ENCODE results near the gene MVK.

The MVK gene

GRCh38 chr12:109538191-109538863, 35.3 kb upstream of the MVK start:
- in situ Hi-C loops (cut with MboI; ENCODE audit: low sequenced_read_pairs), result no loop called here
- H3K4me3 ChIP-seq, result no peak overlapping the region
- no peaks in the 10 kb centered on the region for H3K9me3 ChIP-seq
- no peaks in the 10 kb centered on the region for H3K36me3 ChIP-seq (replicated peaks)
- no peaks in the 10 kb centered on the region for H3K4me1 ChIP-seq
- no peaks in the 10 kb centered on the region for H3K27me3 ChIP-seq (ENCODE audit: low read depth)
- no peak for DNase-seq (ENCODE audit: low spot score in 2 of 2)

GRCh38 chr12:109539508-109539907, 34.1 kb upstream of the MVK start:
- no peak for DNase-seq (ENCODE audit: low spot score in 2 of 2)
- in situ Hi-C loops (cut with MboI; ENCODE audit: low sequenced_read_pairs), result no loop called here
- Histone ChIP-seq H3K4me1 (no peaks in the 10 kb centered on the region), H3K4me3 (no peak overlapping the region), H3K9me3 (no peaks in the 10 kb centered on the region), H3K27me3 (ENCODE audit: low read depth) (no peaks in the 10 kb centered on the region), H3K36me3 (replicated peaks) (no peaks in the 10 kb centered on the region)

- DNase-seq (ENCODE audit: low spot score in 2 of 2), result no peak
- in situ Hi-C loops (cut with MboI; ENCODE audit: low sequenced_read_pairs), result no loop called here
Measured at GRCh38 chr12:109540526-109541412, 32.8 kb upstream of the MVK start.

GRCh38 chr12:109541413-109541726, 32.2 kb upstream of the MVK start:
- Histone ChIP-seq H3K4me3 (no peak overlapping the region), H3K4me1 (no peaks in the 10 kb centered on the region), H3K27me3 (ENCODE audit: low read depth) (no peaks in the 10 kb centered on the region), H3K9me3 (no peaks in the 10 kb centered on the region), H3K36me3 (replicated peaks) (no peaks in the 10 kb centered on the region)
- in situ Hi-C loops (cut with MboI; ENCODE audit: low sequenced_read_pairs), result no loop called here
- no peak for DNase-seq (ENCODE audit: low spot score in 2 of 2)

More at GRCh38 chr12:109540526-109541412, 32.8 kb upstream of the MVK start:
- no peaks in the 10 kb centered on the region for H3K4me1 ChIP-seq
- H3K4me3 ChIP-seq, result no peak overlapping the region
- no peaks in the 10 kb centered on the region for H3K27me3 ChIP-seq (ENCODE audit: low read depth)
- no peaks in the 10 kb centered on the region for H3K36me3 ChIP-seq (replicated peaks)
- H3K9me3 ChIP-seq, result no peaks in the 10 kb centered on the region

GRCh38 chr12:109542014-109542413, 31.6 kb upstream of the MVK start:
- in situ Hi-C loops (cut with MboI; ENCODE audit: low sequenced_read_pairs), result no loop called here
- Histone ChIP-seq H3K4me1 (no peaks in the 10 kb centered on the region), H3K4me3 (no peak overlapping the region), H3K9me3 (no peaks in the 10 kb centered on the region), H3K36me3 (replicated peaks) (no peaks in the 10 kb centered on the region), H3K27me3 (ENCODE audit: low read depth) (no peaks in the 10 kb centered on the region)
- DNase-seq (ENCODE audit: low spot score in 2 of 2), result no peak

- Histone ChIP-seq H3K36me3 (replicated peaks) (no peaks in the 10 kb centered on the region), H3K9me3 (no peaks in the 10 kb centered on the region), H3K4me1 (no peaks in the 10 kb centered on the region), H3K4me3 (no peak overlapping the region), H3K27me3 (ENCODE audit: low read depth) (peaks cover under 1% of the 10 kb centered on the region; the same call in 1 of the 2 replicates)
- in situ Hi-C loops (cut with MboI; ENCODE audit: low sequenced_read_pairs), result no loop called here
- no peak for DNase-seq (ENCODE audit: low spot score in 2 of 2)
Measured at GRCh38 chr12:109542876-109543275, 30.7 kb upstream of the MVK start.

- Histone ChIP-seq H3K4me1 (no peaks in the 10 kb centered on the region), H3K9me3 (no peaks in the 10 kb centered on the region), H3K27me3 (ENCODE audit: low read depth) (peaks cover 20% of the 10 kb centered on the region), H3K36me3 (replicated peaks) (no peaks in the 10 kb centered on the region), H3K4me3 (no peak overlapping the region)
- in situ Hi-C loops (cut with MboI; ENCODE audit: low sequenced_read_pairs), result no loop called here
- DNase-seq (ENCODE audit: low spot score in 2 of 2), result no peak
Measured at GRCh38 chr12:109544955-109545531, 28.6 kb upstream of the MVK start.

- in situ Hi-C loops (cut with MboI; ENCODE audit: low sequenced_read_pairs), result no loop called here
- Histone ChIP-seq H3K27me3 (ENCODE audit: low read depth) (peaks cover 27% of the 10 kb centered on the region), H3K9me3 (no peaks in the 10 kb centered on the region), H3K4me1 (no peaks in the 10 kb centered on the region), H3K36me3 (replicated peaks) (no peaks in the 10 kb centered on the region), H3K4me3 (no peak overlapping the region)
- DNase-seq (ENCODE audit: low spot score in 2 of 2), result no peak
Measured at GRCh38 chr12:109545826-109546225, 27.8 kb upstream of the MVK start.

- Histone ChIP-seq H3K36me3 (replicated peaks) (no peaks in the 10 kb centered on the region), H3K27me3 (ENCODE audit: low read depth) (peaks cover 34% of the 10 kb centered on the region), H3K4me1 (no peaks in the 10 kb centered on the region), H3K4me3 (no peak overlapping the region), H3K9me3 (no peaks in the 10 kb centered on the region)
- in situ Hi-C loops (cut with MboI; ENCODE audit: low sequenced_read_pairs), result no loop called here
- no peak for DNase-seq (ENCODE audit: low spot score in 2 of 2)
Measured at GRCh38 chr12:109547286-109547685, 26.3 kb upstream of the MVK start.

- H3K4me1 ChIP-seq, result no peaks in the 10 kb centered on the region
- in situ Hi-C loops (cut with MboI; ENCODE audit: low sequenced_read_pairs), result no loop called here
- peaks cover 34% of the 10 kb centered on the region for H3K27me3 ChIP-seq (ENCODE audit: low read depth)
Measured at GRCh38 chr12:109548258-109548657, 25.3 kb upstream of the MVK start.

GRCh38 chr12:109549613-109550270, 23.9 kb upstream of the MVK start:
- in situ Hi-C loops (cut with MboI; ENCODE audit: low sequenced_read_pairs), result no loop called here
- peaks cover 45% of the 10 kb centered on the region for H3K27me3 ChIP-seq (ENCODE audit: low read depth)
- no peak overlapping the region for H3K4me3 ChIP-seq
- H3K9me3 ChIP-seq, result no peaks in the 10 kb centered on the region
- DNase-seq (ENCODE audit: low spot score in 2 of 2), result no peak
- H3K4me1 ChIP-seq, result no peaks in the 10 kb centered on the region
- H3K36me3 ChIP-seq (replicated peaks), result no peaks in the 10 kb centered on the region

More at GRCh38 chr12:109548258-109548657, 25.3 kb upstream of the MVK start:
- no peaks in the 10 kb centered on the region for H3K36me3 ChIP-seq (replicated peaks)
- no peaks in the 10 kb centered on the region for H3K9me3 ChIP-seq
- no peak for DNase-seq (ENCODE audit: low spot score in 2 of 2)
- no peak overlapping the region for H3K4me3 ChIP-seq

- Histone ChIP-seq H3K36me3 (replicated peaks) (no peaks in the 10 kb centered on the region), H3K4me3 (no peak overlapping the region), H3K4me1 (no peaks in the 10 kb centered on the region), H3K27me3 (ENCODE audit: low read depth) (peaks cover 45% of the 10 kb centered on the region), H3K9me3 (no peaks in the 10 kb centered on the region)
- in situ Hi-C loops (cut with MboI; ENCODE audit: low sequenced_read_pairs), result no loop called here
- no peak for DNase-seq (ENCODE audit: low spot score in 2 of 2)
Measured at GRCh38 chr12:109550281-109550680, 23.3 kb upstream of the MVK start.

- H3K27me3 ChIP-seq (ENCODE audit: low read depth), result peaks cover 45% of the 10 kb centered on the region
- DNase-seq (ENCODE audit: low spot score in 2 of 2), result no peak
- in situ Hi-C loops (cut with MboI; ENCODE audit: low sequenced_read_pairs), result no loop called here
- H3K4me3 ChIP-seq, result no peak overlapping the region
- H3K4me1 ChIP-seq, result no peaks in the 10 kb centered on the region
- H3K36me3 ChIP-seq (replicated peaks), result no peaks in the 10 kb centered on the region
- no peaks in the 10 kb centered on the region for H3K9me3 ChIP-seq
Measured at GRCh38 chr12:109551108-109551507, 22.5 kb upstream of the MVK start.

- no peaks in the 10 kb centered on the region for H3K9me3 ChIP-seq
- in situ Hi-C loops (cut with MboI; ENCODE audit: low sequenced_read_pairs), result no loop called here
- no peak overlapping the region for H3K4me3 ChIP-seq
- peaks cover 44% of the 10 kb centered on the region for H3K27me3 ChIP-seq (ENCODE audit: low read depth)
- DNase-seq (ENCODE audit: low spot score in 2 of 2), result no peak
- no peaks in the 10 kb centered on the region for H3K4me1 ChIP-seq
- H3K36me3 ChIP-seq (replicated peaks), result no peaks in the 10 kb centered on the region
Measured at GRCh38 chr12:109552971-109553370, 20.6 kb upstream of the MVK start.

All from HAP-1 (cell line).